Measurements from ENCODE around the gene BICD1. TPM values are rescaled to one million over a fixed set of nuclear protein-coding genes. Genes with fewer than 3 reads are reported as not detected.
"Not testable (repeated sequence)": the region's sequence is repeated elsewhere in the genome, so short reads cannot be mapped to it uniquely, and the experiment has no call there.

BICD1 gene
- 12.8 and 28.4 TPM in 2 replicates for total RNA-seq

DNA sequence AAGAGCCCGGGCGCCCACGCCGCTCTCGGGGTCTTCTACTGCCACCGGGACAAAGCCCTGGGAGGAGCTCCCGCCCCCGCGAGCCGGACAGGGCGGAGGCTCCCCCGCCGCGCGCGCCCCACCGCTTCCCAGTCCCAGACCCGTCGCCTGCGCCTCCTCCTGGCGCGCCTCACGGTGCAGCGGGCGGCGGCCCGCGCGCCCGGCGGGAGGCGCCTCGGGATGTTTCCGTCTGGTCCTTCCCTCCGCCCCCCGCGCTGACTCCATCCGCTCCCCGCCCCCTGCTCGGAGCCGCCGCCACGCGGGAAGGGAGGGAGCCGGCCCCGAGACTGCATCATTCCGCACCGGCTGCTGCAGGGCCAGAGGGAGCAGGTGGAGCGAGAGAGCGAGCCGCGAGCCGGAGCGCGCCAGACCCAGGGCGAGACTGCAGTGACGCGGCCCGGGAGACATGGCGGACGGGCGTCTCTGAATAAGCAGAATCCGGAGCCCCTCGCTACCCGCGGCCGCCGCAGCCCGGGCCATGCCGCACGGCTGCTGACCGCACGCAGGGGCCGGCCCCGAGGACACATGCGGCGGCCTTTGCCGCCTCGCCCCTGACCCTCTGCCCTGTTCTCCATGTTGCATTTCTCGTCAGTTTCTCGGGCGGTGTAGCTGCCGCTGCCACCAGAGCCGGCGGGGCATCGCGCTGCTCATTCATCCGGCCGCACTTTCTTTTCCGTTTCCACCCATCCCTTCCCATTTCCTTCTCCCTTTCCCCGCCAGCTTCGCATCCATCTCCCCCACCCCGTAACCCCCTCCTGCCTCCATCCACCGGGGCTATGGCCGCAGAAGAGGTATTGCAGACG lies at the start of gene BICD1:
BICD1 (plus strand) TSS at position 331 of the 842 bp plus-strand sequence; CDS start at position 816, 485 bp downstream.
- DNase-seq (ENCODE audit: low read depth in 2 of 2) = peak; percentile 74 to 93

DNA sequence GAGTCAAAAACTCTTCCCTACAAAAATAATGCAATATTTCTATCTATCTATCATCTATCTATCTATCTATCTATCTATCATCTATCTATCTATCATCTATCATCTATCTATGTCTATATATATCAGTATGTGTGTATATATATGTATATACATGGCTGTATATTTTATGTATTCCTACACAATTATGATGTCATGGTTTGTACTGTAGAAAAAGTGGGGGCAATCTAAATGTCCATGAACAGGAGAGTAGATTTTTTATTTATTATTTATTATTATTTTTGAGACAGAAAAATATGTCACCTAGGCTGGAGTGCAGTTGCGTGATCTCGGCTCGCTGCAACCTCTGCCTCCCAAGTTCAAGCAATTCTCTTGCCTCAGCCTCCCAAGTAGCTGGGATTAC lies 45.6 kb upstream of the BICD1 start:
- no peak for DNase-seq (ENCODE audit: low read depth in 2 of 2)

DNA sequence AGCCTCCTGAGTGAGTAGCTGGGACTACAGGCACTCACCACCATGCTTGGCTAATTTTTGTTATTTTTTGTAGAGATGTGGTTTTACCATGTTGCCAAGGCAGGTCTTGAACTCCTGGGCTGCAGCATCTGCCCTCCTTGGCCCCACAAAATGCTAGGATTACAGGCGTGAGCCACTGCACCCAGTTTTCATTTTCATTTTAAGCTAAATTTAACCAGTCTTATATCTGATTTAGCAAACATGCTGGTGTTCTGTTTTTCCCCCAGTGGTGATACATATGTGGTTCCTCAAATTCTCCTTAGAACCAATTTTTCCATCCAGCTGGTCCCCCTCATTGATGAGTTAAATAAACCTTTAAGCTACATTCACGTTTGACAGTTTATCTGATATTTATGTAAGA lies 43.8 kb upstream of the BICD1 start:
- no peak for DNase-seq (ENCODE audit: low read depth in 2 of 2)

DNA sequence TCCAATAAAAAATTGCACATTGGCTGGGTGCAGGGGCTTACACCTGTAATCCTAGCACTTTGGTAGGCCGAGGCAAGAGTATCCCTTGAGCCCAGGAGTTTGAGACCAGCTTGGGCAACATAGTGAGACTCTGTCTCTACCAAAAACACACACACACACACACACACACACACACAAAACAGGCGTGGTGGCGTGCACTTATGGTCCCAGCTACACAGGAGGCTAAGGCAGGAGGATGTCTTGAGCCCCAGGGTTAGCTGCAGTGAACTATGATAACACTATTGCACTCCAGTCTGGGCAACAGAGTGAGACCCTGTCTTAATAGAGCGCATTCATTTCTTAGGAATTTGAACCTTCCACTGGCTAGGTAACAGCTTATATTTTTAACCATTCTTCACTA lies 42.9 kb upstream of the BICD1 start:
- DNase-seq (ENCODE audit: low read depth in 2 of 2) = no peak

DNA sequence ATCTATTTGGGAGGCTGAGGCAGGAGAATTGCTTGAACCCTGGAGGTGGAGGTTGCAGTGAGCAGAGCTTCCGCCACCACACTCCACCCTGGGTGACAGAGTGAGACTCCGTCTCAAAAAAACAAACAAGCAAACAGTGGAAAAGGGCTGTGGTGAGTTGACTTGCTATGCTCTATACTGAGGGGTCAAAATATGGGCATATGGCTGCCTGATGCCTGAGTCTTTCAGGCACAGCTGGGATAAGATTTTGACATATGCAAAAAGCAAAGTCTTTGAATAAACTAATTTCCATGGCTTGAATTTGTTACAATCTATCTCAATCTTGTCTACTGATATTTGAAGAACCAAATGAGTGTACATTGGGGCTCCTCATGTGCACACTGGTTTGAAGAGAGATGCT lies 40.4 kb upstream of the BICD1 start:
- no peak for DNase-seq (ENCODE audit: low read depth in 2 of 2)

DNA sequence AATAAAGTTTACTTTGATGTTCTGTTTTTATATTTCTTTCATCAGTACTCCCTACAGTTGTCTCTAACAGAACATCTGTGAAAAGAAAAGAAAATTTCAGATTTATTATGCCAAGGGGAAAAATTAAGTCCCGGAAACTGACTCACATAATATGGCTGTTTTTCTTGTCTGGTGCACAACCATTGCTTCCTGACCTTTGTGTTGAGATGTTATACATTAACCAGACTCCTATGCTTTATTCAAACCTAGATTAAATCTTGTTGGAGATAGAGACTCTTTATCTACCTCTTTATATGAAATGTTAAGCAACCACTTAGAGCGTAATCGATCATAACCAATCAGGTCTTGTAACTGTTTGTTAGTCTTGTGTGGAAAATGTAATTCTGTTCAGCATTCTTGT lies 37.6 kb upstream of the BICD1 start:
- DNase-seq (ENCODE audit: low read depth in 2 of 2) = peak; percentile 34 to 89

DNA sequence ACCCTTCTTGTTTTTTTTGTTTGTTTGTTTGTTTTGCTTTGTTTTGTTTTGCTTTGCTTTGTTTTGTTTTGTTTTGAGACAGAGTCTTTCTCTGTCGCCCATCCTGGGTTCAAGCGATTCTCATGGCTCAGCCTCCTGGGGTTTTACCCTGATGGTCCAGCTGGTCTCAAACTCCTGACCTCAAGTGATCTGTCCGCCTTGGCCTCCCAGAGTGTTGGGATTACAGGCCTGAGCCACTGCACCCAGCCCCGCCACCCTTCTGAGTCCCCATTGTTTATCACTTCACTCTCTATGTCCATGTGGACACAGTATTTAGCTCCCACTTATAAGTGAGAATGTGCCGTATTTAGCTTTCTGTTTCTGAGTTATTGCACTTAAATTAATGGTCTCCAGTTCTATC lies 36.9 kb upstream of the BICD1 start:
- DNase-seq (ENCODE audit: low read depth in 2 of 2) = no peak

DNA sequence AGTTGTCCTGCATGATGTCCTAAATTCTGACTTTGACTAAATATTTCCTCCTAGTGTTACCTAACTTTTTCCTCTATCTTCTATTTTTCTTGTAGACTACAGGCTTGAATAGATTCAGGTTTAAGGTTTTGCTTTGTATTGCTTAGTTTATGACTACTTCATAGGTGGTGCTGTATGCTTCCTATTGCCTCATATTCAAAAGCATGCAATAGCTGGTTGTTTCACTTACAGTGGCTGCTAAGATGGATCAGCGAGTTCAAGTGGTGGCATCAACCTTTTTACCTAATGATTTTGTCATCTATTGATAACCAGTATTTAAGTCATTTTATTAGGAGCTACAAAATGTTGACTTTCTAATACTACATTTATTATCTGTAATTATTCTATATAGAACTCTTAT lies 36.3 kb upstream of the BICD1 start:
- peak in 1 of 2 donors; percentile 17 for DNase-seq (ENCODE audit: low read depth in 2 of 2)

DNA sequence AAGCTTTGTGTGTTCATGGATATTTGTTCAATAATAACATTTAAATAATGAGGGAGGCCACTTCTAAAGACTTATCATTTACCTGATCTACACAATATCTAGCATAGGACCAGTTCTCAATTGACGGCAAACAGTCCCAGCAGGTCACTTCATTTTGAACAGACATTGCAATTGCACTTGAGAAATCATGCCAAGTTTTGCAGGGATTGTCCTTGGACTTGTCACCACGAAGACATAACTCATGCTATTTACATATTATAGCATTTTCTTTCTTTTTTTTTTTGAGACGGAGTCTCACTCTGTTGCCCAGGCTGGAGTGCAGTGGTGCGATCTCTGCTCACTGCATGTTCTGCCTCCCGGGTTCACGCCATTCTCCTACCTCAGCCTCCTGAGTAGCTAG lies 34.5 kb upstream of the BICD1 start:
- no peak for DNase-seq (ENCODE audit: low read depth in 2 of 2)

DNA sequence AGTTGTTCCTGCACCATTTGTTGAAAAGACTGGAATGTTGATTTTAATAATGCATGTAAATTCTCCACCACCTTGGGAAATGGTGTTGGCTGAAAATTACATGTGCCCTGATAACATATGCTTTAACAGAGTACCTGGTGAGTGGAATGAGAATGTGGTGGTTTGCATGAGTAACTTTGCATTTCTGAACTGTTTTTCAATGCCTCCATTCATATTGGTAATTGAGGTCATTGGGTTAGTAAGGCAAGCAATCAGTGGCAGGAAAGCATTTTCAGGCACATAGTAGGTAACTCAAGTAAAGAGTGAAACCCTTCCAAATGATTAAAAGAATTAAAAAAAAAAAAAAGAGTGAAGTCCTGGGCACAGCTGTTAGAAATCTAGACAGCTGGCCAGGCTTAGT lies 32.2 kb upstream of the BICD1 start:
- no peak for DNase-seq (ENCODE audit: low read depth in 2 of 2)

DNA sequence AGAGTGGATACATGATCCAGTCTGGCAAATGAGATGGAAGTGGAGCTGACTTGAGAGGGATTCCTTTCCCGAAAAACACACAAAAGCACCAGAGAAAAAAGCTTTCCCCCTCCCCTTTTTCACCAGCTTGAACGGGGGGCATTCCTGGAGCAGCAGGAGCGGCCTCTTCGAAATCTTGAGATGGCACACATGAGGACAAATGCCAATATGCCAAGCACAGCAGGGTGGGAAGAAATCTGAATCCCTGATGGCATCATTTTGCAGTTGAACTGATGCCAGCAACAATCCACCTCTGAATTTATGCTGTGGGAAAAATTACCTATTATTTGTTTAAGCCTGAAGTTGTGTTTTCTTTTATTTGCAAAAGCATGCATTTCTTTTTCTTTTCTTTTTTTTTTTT lies 29.7 kb upstream of the BICD1 start:
- no peak for DNase-seq (ENCODE audit: low read depth in 2 of 2)

DNA sequence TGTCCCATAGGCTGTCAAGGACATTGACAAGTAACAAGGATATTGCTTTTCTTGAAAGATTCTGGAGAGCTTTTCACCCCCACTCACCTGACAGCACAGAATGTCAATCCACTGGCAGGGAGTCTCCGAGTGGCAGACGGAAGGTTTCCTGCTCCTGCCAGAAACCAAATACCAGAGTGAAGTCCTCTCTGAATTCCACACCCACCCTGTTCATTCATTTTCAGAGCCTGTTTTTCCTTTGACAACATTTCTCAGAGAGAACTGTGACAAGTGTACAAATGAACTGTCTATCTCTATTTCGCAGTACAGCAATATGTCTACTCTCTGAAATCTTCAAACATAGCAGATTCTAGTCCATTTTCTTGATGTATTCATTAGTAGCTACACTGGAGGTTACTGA lies 26.2 kb upstream of the BICD1 start:
- no peak for DNase-seq (ENCODE audit: low read depth in 2 of 2)

DNA sequence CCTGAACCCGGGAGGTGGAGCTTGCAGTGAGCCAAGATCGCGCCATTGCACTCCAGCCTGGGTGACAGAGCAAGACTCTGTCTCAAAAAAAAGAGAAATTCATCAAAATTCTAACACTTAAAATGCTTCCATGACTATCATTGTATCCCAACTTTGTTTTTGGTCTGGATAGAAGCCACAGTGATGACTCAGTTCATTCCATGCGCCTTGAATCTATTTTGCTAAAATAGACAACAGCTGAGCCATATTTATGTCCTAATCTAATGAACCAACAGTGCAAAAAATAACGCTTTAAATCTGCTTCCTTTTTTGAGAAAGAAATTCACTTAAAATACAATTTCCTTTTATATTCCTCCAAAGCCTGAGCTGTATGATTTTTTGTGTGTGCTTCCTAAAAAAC lies 23.2 kb upstream of the BICD1 start:
- peak in 1 of 2 donors; percentile 47 for DNase-seq (ENCODE audit: low read depth in 2 of 2)

DNA sequence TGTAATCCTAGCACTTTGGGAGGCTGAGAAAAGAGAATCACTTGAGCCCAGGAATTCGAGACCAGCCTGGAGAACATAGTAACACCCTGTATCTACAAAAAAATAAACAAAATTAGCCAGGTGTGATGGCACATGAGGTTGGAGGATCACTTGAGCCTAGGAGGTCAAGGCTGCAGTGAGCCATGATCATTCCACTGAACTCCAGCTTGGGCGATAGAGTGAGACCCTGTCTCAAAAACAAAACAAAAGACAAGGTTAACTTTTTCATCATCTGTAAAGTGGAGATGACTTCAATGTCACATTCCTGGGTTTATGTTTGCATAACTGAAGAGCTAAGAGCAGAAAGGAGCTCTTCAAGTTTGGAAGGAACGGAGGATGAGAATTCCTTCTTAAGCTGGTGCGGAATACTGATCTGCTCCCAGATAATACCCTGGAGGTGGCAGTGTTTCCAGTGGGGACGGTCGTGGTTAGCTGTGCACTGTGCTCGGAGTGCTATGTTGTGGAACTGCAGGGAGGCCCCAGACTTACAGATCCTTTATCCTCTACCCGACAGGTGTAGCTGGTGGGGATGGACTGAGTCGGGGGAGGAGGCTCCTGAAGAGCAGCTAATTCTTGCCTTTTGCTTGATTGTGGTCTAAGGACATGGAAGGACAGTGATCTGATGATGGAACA lies 22.5 kb upstream of the BICD1 start:
- DNase-seq (ENCODE audit: low read depth in 2 of 2) = no peak

DNA sequence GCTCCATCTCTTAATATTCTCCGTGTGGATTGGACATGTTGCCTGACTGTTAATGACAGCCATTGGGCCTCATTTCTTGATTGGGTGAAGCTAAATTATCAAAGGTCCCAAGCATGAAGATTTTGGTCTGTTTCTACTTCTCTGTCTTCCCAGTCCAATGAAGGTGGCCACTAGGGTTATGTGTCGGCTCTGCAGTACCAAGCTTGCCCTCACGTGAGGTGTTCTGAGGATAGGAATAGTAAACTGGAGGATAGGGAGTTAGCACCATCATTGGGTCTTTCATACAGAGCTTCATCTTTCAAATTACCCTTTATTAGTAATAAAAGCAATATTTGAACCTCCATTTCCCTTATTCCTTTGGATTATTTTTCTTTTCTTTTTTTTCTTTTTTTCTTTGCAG lies 21.9 kb upstream of the BICD1 start:
- DNase-seq (ENCODE audit: low read depth in 2 of 2) = no peak

DNA sequence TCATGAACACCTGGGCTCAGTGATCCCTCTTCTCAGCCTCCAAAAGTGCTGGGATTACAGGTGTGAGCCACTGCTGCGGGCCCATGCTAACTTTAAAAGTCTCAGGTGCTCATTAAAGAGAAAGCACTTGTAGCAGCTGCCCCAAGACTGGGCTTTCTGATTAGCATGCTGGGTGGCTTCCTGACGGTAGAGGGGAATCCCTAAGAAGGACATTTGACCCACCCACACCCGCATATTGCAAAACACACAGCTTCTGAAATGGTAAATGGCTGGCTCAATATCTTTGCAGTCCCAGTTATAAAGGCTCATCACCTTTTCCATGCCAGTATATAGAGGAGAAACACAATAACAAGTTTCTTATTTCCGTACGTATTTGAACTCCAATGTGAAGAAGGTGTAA lies 19.3 kb upstream of the BICD1 start:
- DNase-seq (ENCODE audit: low read depth in 2 of 2) = no peak

DNA sequence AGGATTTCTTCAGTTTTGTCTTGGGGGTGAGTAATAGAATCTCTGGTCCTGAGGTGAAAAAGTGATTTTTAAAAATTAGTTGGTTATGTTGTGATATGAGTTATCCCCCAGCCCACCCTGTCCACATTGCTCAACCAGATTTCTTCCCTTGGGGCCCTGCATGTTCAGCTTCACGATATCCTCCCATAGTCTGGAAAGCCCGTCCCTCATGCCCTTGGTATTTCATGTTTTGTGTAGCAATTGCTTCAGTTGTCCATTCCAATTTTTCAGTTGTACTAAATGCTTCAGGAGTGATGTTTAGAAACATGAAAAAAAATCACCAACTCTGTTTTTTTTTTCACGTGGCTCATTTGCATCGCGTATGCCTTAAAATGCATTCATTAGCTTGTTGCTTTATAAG lies 17.5 kb upstream of the BICD1 start:
- DNase-seq (ENCODE audit: low read depth in 2 of 2) = no peak

DNA sequence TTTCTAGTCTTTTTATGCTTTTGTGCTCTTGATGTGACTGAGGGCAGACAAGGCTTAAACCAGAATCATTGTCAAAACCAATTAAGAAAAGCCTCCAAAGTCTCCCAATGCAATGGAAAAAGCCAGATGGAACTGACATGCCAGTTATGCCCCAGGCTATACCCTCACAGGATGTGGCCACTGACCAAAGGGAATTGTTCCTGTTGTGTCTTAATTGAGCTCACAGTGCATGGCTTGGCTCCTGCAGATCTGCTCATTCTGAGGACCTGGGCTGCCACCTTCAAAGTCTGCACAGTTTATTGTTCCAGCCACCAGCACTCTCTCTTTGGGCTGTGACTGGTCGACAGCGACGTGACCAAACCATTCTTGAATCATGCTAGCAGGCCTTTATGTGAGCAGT lies 17.1 kb upstream of the BICD1 start:
- DNase-seq (ENCODE audit: low read depth in 2 of 2) = no peak

DNA sequence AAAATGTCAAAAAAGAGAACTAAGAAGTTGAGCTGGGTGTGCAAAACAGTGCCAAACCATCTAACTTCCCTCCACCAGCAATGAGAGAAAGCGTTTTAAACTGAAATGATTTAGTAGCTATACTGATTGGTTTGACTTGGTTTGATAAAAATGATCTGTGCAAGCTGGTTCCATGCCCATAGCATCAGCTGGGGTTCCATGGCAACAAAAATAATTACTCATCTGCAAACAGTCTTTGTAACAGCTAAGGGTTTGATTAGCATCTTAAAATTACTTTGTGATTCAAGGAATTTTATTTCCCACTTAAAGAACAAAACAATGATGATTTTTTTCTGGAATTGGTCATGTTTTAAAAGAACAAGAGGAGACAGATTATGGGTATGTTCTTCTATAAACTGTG lies 15.0 kb upstream of the BICD1 start:
- no peak for DNase-seq (ENCODE audit: low read depth in 2 of 2)

DNA sequence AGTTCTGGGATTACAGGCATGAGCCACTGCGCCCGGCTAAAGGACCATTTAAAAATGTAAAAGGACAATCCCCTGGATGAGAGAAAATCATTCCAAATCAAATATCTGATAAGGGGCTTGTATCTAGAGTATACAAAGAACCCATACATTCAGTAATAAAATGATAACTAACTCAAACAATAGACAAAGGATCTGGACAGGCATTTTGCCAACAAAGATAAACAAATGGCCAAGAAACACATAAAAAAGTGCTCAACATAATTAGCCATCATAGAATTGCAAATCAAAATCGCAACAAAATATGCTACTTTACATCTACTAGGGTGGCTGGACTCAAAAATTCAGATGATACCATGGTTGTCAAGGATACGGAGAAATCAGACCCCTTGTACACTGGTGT lies 8.5 kb upstream of the BICD1 start:
- DNase-seq (ENCODE audit: low read depth in 2 of 2) = peak; percentile 66 to 80

DNA sequence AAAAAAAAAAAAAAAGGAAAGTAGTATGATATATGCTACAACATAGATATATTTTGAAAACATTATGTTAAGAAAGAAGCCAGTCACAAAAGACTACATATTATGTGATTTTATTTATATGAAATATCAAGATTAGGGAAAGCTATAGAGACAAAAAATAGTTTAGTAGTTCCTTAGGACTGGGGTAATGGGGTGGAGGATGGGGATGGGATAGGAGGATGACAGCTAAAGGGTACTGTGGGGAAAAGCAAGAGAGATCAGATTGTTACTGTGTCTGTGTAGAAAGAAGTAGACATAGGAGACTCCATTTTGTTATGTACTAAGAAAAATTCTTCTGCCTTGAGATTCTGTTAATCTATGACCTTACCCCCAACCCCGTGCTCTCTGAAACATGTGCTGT lies 7.4 kb upstream of the BICD1 start:
- not testable (repeated sequence) for DNase-seq (ENCODE audit: low read depth in 2 of 2)

DNA sequence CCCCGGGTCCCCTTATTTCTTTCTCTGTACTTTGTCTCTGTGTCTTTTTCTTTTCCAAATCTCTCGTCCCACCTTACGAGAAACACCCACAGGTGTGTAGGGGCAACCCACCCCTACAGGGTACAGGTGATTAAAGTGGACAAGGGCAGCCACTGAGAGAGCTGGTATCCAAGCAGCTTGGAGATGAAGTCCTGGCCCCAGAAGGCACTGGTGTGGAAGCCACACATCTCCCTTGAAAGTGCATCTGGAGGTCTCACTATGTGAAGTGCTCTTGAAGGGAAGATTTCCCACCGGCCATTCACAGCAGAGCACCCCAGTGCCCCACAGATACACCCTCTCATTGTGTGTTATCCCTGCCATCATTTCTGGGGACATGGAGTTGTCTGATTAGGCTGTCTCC lies 6.3 kb upstream of the BICD1 start:
- DNase-seq (ENCODE audit: low read depth in 2 of 2) = no peak

DNA sequence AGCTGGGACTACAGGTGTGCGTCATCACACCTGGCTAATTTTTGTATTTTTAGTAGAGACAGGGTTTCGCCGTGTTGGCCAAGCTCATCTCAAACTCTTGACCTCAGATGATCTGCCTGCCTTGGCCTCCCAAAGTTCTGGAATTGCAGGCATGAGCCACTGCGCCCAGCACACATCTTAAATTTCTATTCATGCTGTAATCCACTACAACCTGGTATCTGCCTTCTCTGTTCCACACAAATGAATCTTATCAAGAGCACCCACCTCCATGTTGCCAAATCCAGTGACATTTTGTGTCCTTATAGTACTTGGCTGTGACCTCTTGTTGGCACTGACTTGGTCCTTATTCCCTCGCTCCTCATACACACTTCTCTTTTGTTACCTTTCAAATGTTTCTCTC lies 5.8 kb upstream of the BICD1 start:
- DNase-seq (ENCODE audit: low read depth in 2 of 2) = no peak

Data from dermis microvascular lymphatic vessel endothelial cell (primary cell).